ENCODE results near the gene METTL5.
A peak's percentile ranks its signal among the peaks of the same experiment; 100 is the strongest.
"Not testable (repeated sequence)": the region's sequence is repeated elsewhere in the genome, so short reads cannot be mapped to it uniquely, and the experiment has no call there.

The METTL5 gene

DNA sequence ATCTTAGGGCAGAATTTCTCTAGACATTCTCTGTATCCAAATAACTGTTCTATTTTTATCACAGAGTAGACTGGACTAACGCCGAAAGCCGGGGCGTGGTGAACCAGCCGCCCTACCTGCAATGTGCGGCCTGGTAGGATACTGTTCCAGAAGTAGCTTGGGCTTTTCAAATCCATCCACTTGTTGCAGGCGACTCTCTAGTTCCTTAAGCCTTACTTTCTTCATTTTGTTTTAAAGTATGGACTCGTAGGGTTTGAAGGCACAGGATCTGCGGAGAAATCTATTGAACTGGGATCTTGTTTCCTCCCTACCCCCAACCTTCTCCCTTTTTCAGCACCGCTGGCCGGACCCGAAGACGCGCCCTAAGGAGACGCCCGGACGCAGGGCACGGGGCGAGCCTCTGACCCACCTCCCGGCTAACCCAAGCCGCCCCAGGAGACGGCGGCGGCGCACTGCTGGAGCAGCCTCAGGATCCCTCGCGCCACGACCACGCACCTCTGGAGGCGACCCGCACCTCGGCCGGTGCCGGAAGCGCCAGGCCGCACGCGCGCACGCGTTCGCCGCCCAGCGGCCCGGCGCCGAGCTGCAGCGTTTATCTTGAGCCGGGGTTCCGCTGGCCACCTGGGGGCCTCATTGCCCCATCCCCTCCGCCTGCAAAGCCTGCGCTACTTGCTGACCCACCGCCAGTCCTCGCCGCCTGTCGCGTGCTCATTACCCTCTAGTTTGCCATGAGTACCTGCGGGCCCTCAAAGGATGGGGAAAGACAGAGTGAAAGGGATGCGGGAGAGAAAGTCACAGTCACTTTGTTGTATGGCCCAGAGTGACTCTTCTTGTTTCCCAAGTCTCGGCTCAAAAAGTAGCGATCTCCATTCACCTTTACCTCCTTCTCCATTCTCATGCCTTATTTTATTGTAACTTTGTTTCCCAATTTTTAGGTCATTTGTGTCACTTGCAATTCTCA lies at the start of gene METTL5:
METTL5 (minus strand) TSS at position 533 of the 961 bp plus-strand sequence; CDS start at position 225, 308 bp downstream.
- peak within 1 kb of the TSS; percentile 89 for H3K4me3 ChIP-seq (ENCODE audit: insufficient read depth, low read length, poor library complexity, severe bottlenecking)
- peak within 1 kb of the TSS; percentile 86 for H3K9ac ChIP-seq (ENCODE audit: low read length)
- no peaks in the 10 kb centered on the region for H3K9me3 ChIP-seq (ENCODE audit: insufficient read depth, low read length)
- no peaks in the 10 kb centered on the region for H3K9me2 ChIP-seq (replicated peaks; ENCODE audit: insufficient read depth, low read length)
- peaks cover 59% of the 10 kb centered on the region for H3K79me2 ChIP-seq (ENCODE audit: insufficient read depth, low read length)
- peak within 1 kb of the TSS; percentile 89 for H2AFZ ChIP-seq (ENCODE audit: low read depth, low read length, severe bottlenecking)
- H3K36me3 ChIP-seq (ENCODE audit: low read length): peaks cover 17% of the 10 kb centered on the region
- H3K27me3 ChIP-seq (ENCODE audit: low read length): no peaks in the 10 kb centered on the region
- peaks cover 14% of the 10 kb centered on the region; the same call in 1 of the 2 replicates for H3F3A ChIP-seq (ENCODE audit: insufficient read depth)
- peak within 1 kb of the TSS; percentile 95 for H3K4me2 ChIP-seq (ENCODE audit: low read depth, low read length, poor library complexity, severe bottlenecking)
- H3K27ac ChIP-seq (ENCODE audit: low read depth, low read length): peak within 1 kb of the TSS; percentile 35
- TF ChIP-seq, protein P1, sequence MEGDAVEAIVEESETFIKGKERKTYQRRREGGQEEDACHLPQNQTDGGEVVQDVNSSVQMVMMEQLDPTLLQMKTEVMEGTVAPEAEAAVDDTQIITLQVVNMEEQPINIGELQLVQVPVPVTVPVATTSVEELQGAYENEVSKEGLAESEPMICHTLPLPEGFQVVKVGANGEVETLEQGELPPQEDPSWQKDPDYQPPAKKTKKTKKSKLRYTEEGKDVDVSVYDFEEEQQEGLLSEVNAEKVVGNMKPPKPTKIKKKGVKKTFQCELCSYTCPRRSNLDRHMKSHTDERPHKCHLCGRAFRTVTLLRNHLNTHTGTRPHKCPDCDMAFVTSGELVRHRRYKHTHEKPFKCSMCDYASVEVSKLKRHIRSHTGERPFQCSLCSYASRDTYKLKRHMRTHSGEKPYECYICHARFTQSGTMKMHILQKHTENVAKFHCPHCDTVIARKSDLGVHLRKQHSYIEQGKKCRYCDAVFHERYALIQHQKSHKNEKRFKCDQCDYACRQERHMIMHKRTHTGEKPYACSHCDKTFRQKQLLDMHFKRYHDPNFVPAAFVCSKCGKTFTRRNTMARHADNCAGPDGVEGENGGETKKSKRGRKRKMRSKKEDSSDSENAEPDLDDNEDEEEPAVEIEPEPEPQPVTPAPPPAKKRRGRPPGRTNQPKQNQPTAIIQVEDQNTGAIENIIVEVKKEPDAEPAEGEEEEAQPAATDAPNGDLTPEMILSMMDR (IDR thresholded peaks at IDR 0.05; ENCODE audit: insufficient read depth, low read length, poor library complexity, severe bottlenecking): peak; percentile 94
- no peak for TF ChIP-seq EZH2phosphoT487 (conservative IDR thresholded peaks at IDR 0.05; ENCODE audit: low read length)
- H4K20me1 ChIP-seq (ENCODE audit: low read depth, low read length): peaks cover 4% of the 10 kb centered on the region; the same call in 1 of the 2 replicates

DNA sequence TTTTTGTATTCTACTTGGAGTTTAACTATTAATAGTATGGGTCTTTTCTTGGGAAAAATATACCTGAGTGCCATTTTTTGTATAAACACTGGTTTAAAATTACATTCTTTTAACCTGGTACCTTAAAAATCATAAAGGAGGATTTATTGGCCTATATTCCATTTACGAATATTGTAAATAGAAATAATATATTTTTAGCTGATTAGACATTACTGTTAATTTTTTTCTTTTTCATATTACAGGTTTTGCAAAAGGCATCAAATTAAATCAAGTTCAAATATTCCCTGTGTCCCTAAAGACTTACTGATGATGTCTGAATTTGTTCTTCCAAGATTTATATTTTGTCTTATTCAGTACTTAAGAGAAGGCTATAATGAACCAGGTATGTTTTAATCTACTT lies 47.3 kb upstream of the METTL5 start:
- H3K9me3 ChIP-seq (ENCODE audit: insufficient read depth, low read length): no peaks in the 10 kb centered on the region
- H2AFZ ChIP-seq (ENCODE audit: low read depth, low read length, severe bottlenecking): no peak overlapping the region
- no peaks in the 10 kb centered on the region for H3K27me3 ChIP-seq (ENCODE audit: low read length)
- H4K20me1 ChIP-seq (ENCODE audit: low read depth, low read length): 0 out of 2 replicates have a peak, but pooled peaks cover 5% of the 10 kb centered on the region
- no peak overlapping the region for H3K9ac ChIP-seq (ENCODE audit: low read length)
- peaks cover 16% of the 10 kb centered on the region; the same call in 1 of the 2 replicates for H3K79me2 ChIP-seq (ENCODE audit: insufficient read depth, low read length)
- H3K9me2 ChIP-seq (replicated peaks; ENCODE audit: insufficient read depth, low read length): no peaks in the 10 kb centered on the region
- no peak overlapping the region for H3K4me2 ChIP-seq (ENCODE audit: low read depth, low read length, poor library complexity, severe bottlenecking)
- no peak overlapping the region for H3K4me3 ChIP-seq (ENCODE audit: insufficient read depth, low read length, poor library complexity, severe bottlenecking)
- H3K27ac ChIP-seq (ENCODE audit: low read depth, low read length): no peak overlapping the region
- peaks cover 21% of the 10 kb centered on the region; the same call in 1 of the 2 replicates for H3F3A ChIP-seq (ENCODE audit: insufficient read depth)
- TF ChIP-seq EZH2phosphoT487 (conservative IDR thresholded peaks at IDR 0.05; ENCODE audit: low read length): no peak
- TF ChIP-seq, protein P1 (IDR thresholded peaks at IDR 0.05; ENCODE audit: insufficient read depth, low read length, poor library complexity, severe bottlenecking): no peak
- H3K36me3 ChIP-seq (ENCODE audit: low read length): no peaks in the 10 kb centered on the region

DNA sequence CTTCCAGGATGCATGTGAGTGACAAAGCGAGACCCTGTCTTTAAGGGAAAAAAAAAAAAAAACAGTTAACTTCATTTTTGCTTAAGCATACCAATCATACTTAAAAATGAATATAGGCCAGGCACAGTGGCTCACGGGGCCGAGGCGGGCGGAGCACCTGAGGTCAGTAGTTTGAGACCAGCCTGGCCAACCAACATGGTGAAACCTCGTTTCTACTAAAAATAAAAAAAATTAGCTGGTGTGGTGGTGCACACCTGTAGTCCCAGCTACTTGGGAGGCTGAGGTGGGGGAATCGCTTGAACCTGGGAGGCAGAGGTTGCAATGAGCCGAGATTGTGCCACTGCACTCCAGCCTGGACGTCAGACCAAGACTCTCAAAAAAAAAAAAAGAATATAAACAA lies 46.7 kb upstream of the METTL5 start:
- H3F3A ChIP-seq (ENCODE audit: insufficient read depth): peaks cover 24% of the 10 kb centered on the region; the same call in 1 of the 2 replicates
- peaks cover 20% of the 10 kb centered on the region; the same call in 1 of the 2 replicates for H3K79me2 ChIP-seq (ENCODE audit: insufficient read depth, low read length)
- H3K9me3 ChIP-seq (ENCODE audit: insufficient read depth, low read length): not testable (repeated sequence)

More for the DNA sequence above, 46.7 kb upstream of the METTL5 start:
- not testable (repeated sequence) for H2AFZ ChIP-seq (ENCODE audit: low read depth, low read length, severe bottlenecking); H3K36me3 ChIP-seq (ENCODE audit: low read length); H3K4me3 ChIP-seq (ENCODE audit: insufficient read depth, low read length, poor library complexity, severe bottlenecking); H3K27ac ChIP-seq (ENCODE audit: low read depth, low read length); H3K9ac ChIP-seq (ENCODE audit: low read length); H4K20me1 ChIP-seq (ENCODE audit: low read depth, low read length); H3K4me2 ChIP-seq (ENCODE audit: low read depth, low read length, poor library complexity, severe bottlenecking); H3K27me3 ChIP-seq (ENCODE audit: low read length); H3K9me2 ChIP-seq (replicated peaks; ENCODE audit: insufficient read depth, low read length)
